Adipose tissue (tissue), 3 donors: Measurements from ENCODE around the gene MRPL23. TPM values are rescaled to one million over a fixed set of nuclear protein-coding genes. Genes with fewer than 3 reads are reported as not detected.

Source experiments
- H3K27ac ChIP-seq: one replicate; pipeline ENCODE4 v1.5.1; 2013; ENCODE audit warnings: low read depth, low read length
- WGBS, 3 donors: extraction: QIAGEN DNeasy Blood & Tissue Kit; methylation state at CpG; one replicate each; pipeline ENCODE4 v1.1.7; 2013; 5-methylcytosine and 5-hydroxymethylcytosine counted together
- polyA plus RNA-seq, 3 donors: library from polyadenylated mRNA; stranded (reverse); fragments of 200-250 nt; gene quantifications; one replicate each; pipeline ENCODE4 v1.2.3, GENCODE V29; 2013
- donor health status: healthy with polysubstance abuse.
- donor health status: Bipolar disorder and iron deficiency.
- donor health status: healthy.

The MRPL23 gene
- polyA plus RNA-seq, 3 donors = 55.4 to 119 (median 92.8) TPM

DNA sequence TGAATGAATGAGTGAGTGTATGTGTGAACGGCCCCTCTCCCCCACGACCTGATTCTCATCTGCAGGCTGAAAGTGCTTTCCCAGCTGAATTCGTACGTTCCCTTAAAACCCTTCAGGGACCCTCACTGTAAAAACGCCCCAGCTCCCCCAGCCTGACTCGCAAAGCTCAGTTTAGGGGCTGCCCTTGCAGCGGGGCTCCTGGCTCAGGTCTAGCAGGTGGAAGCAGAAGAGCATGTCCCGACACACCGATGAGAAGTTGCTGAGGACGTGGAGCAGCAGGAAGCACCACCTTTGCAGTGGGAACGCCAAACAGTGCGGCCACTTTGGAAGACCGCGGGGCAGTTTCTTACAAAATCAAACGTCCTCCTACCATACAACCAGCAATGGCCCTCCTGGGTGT, 3.6 kb upstream of the MRPL23 start:
- 68 to 79% (median 70%) methylated on average over 15 of the region's 15 CpGs for WGBS, 3 donors
- H3K27ac ChIP-seq = no peak overlapping the region

- 50 to 68% (median 54%) methylated on average over 9 of the region's 9 CpGs for WGBS, 3 donors
- H3K27ac ChIP-seq = no peak overlapping the region
Measured at GRCh38 chr11:1943977-1944376, 3.2 kb upstream of the MRPL23 start.

GRCh38 chr11:1947592-1948237, 583 bp downstream of the MRPL23 start:
- WGBS, 3 donors = no CpG with 5 or more reads among the region's 36 CpGs
- no peak overlapping the region for H3K27ac ChIP-seq

DNA sequence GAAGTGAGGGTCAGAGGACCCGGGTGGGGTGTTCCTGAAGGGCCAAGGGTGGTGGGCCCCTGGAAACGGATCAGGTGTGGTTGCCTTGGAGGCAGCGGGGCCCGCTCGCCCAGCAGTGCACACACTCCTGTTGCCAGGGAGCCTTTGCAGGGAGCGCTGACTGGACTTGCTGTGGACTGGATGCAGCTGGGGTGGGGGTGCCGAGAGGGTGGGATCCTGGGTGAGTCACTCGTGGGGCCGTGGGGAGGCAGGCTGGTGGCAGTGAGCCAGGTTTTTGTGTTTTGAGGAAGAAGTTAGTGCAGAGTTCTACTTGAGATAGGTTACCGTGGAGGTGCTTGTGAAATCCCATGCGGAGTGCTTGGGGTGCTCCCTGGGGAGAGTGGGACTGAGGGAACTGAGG, 1.3 kb downstream of the MRPL23 start:
- WGBS, 3 donors = no CpG with 5 or more reads among the region's 11 CpGs
- H3K27ac ChIP-seq = no peak overlapping the region

- no peak overlapping the region for H3K27ac ChIP-seq
- WGBS, 3 donors = no CpG with 5 or more reads among the region's 6 CpGs
Measured at GRCh38 chr11:1949302-1949701, 2.2 kb downstream of the MRPL23 start.

GRCh38 chr11:1949922-1950321, 2.8 kb downstream of the MRPL23 start:
- no CpG with 5 or more reads among the region's 15 CpGs for WGBS, 3 donors
- H3K27ac ChIP-seq = no peak overlapping the region

- WGBS, 3 donors = 15% methylated on average over 2 of the region's 29 CpGs; no CpG with 5 or more reads in 2 of the 3 donors
Measured at GRCh38 chr11:1952806-1953482, 5.8 kb downstream of the MRPL23 start.

DNA sequence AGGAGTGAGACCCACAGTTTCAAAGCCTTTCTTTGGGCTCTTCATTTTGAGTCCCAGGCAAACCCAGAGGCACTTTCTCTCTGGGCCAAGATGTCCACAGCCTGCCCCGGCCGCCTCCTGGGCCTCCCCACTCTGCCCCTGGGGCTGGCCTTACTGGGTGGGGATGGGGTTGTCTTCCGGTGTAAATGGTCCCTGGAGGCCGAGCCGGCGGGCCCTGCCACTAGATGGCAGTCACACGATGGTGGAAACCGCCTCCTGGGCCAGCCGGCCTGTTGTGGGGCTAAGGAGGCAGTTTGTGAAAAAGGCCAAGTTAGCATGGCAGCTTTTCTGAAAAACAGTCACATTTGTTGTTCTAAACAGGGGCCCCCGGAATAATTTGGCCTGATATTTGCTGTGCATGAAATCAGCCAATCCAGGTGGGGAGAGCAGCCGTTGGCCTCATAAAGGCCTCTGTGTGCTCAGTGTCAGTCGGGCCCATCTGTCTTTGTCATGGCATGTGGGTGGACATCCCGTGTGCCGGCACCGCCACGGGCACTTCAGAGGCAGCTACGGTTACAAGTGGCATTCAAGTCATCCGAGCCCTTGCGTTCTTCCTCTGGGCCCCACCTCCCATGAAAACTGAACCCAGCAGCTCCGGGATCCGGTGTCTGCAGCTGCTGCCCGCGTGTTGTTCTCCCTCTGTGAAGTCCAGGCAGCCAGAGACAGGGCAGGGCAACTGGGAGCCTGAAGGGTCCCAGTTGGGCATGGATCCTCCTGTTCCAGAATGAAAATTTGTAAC, 6.5 kb downstream of the MRPL23 start:
- 15 to 88% (median 68%) methylated on average over 4 to 6 of the region's 23 CpGs for WGBS, 3 donors
- H3K27ac ChIP-seq = no peak overlapping the region

More at GRCh38 chr11:1952806-1953482, 5.8 kb downstream of the MRPL23 start:
- H3K27ac ChIP-seq = no peak overlapping the region

GRCh38 chr11:1958367-1958766, 11.2 kb downstream of the MRPL23 start:
- H3K27ac ChIP-seq = no peak overlapping the region
- no CpG with 5 or more reads among the region's 18 CpGs for WGBS, 3 donors

DNA sequence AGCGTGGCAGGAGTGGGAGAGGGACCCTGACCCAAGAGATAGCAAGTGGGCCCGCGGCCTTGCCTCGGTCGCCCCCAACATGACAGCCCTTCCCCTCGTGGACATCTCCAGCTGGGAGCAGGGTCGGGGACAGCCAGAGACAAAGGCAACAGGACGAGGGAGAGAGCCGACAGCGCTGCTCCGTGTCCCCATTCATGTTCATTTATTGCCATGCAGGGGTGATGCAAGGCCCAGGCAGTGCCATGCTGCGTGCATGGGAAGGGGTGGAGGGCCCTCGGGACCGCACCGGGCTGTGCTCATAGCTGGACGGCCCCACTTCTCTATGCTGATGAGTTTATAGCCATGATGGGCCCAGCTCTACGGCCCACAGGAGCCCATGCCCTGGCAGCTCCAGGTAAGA, 12.7 kb downstream of the MRPL23 start:
- no peak overlapping the region for H3K27ac ChIP-seq
- 85 to 98% methylated on average over 5 of the region's 17 CpGs; no CpG with 5 or more reads in 1 of the 3 donors for WGBS, 3 donors

GRCh38 chr11:1963864-1964263, 16.7 kb downstream of the MRPL23 start:
- no peak overlapping the region for H3K27ac ChIP-seq
- WGBS, 3 donors = 86 to 100% methylated on average over 1 to 2 of the region's 20 CpGs; no CpG with 5 or more reads in 1 of the 3 donors

DNA sequence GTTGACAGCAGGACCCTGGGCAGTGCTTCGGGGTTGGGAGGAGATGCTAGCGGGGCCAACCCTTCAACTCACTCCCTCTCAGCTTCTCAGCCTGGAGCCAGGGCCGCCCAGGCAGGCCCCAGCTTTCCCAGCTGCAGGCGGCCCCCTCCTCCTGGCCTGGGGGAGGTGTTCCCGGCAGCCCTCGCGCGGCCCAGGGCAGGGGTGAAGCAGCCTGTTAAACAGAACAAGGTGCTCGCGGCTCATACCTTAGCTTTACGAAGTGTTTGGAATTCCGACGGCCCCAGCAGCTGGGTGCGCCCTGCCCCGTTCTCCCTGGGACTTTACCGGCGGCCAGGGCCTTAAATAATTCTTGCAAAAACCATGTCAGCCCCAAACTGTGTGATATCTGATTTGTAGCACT, 17.2 kb downstream of the MRPL23 start:
- no CpG with 5 or more reads among the region's 17 CpGs for WGBS, 3 donors

GRCh38 chr11:1964955-1965354, 17.8 kb downstream of the MRPL23 start:
- WGBS, 3 donors = no CpG with 5 or more reads among the region's 20 CpGs
- H3K27ac ChIP-seq = no peak overlapping the region

More for the DNA sequence above, 17.2 kb downstream of the MRPL23 start:
- H3K27ac ChIP-seq = no peak overlapping the region

- WGBS, 3 donors = 91% methylated on average over 8 of the region's 18 CpGs; no CpG with 5 or more reads in 2 of the 3 donors
Measured at GRCh38 chr11:1966531-1966930, 19.4 kb downstream of the MRPL23 start.

GRCh38 chr11:1967641-1968225, 20.6 kb downstream of the MRPL23 start:
- 51% methylated on average over 3 of the region's 21 CpGs; no CpG with 5 or more reads in 2 of the 3 donors for WGBS, 3 donors

More at GRCh38 chr11:1966531-1966930, 19.4 kb downstream of the MRPL23 start:
- no peak overlapping the region for H3K27ac ChIP-seq

DNA sequence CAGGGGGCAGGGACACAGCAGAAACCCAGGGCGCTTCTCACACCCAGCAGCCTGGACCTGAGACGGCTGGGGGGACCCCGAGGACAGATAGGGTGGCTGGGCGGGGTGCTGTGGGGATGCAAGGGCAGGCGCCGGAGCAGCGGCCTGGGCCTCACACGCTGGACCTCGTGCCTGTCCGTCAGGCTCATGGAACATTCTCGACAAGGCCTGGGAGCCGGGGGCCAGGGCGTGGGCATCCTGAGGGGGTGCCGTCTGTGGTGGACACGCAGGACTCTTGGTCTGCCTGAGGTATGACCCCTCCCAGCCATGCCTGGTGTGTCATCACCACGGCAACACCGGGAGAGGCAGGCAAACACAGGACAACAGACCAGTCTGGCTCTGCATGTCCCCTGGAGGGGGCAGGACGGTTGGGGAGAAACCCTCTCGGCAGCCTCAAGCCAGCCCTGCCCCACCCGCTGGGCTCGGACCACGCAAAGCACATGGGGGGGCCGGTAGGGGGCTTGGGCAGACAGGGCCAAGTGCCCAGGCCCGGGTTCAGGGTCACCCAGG, 21.4 kb downstream of the MRPL23 start:
- no CpG with 5 or more reads among the region's 24 CpGs for WGBS, 3 donors
- no peak overlapping the region for H3K27ac ChIP-seq

More at GRCh38 chr11:1967641-1968225, 20.6 kb downstream of the MRPL23 start:
- H3K27ac ChIP-seq = no peak overlapping the region

DNA sequence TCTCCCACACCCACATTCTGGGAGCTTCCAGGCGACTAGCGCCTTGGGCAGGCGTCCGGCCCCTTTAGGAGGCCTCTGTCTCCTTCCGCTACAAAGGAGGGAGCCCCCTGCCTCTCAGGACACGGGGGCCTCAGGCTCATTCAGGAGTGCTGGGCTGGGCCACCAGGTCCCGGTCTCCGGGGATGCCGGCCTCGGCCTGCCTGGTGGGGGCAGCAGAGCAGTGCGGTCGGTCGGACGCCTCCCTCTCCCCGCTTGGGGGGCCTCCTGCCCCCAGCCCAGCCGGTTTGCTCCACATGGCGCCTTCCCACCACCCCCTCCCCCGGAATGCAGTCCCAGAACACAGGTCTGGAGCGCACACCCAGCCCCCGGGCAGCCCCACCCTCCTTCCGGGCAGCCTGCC, 21.9 kb downstream of the MRPL23 start:
- WGBS, 3 donors = no CpG with 5 or more reads among the region's 21 CpGs

DNA sequence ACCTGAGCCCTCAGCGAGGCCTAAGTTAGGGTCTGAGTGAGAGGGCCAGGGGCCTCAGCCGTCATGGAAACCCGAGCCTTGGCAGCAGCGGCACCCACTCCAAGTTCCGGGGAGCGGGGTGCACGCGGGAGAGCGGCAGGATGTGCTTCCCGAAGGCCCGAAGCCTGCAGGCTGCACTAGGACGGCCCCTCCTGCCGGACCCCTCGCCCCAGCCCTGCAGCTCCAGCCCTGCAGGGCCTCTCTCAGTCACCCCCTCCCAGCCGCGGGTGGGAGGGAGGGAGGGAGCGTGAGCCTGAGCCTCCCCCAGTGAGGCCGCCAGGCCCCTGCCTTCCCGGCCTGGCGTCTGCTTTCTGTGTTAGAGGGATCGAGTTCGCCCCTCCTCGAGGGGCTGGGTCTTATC, 22.6 kb downstream of the MRPL23 start:
- H3K27ac ChIP-seq = no peak overlapping the region
- WGBS, 3 donors = no CpG with 5 or more reads among the region's 23 CpGs

More for the DNA sequence above, 21.9 kb downstream of the MRPL23 start:
- H3K27ac ChIP-seq = no peak overlapping the region
